HFF-Myc (cell line): ENCODE results near the gene GP1BB.

Experiments
- DNase-seq: peaks from one replicate; pipeline ENCODE4 v3.0.0-alpha.2; 2011; ENCODE audit warnings: low read depth; ENCODE audit errors: extremely low read depth
- H3K4me3 ChIP-seq: replicated peaks from 2 replicates; pipeline ENCODE4 v1.5.1; 2011; ENCODE audit warnings: low read depth, mild to moderate bottlenecking, control low read depth, low read length
- CTCF ChIP-seq: IDR thresholded peaks from 2 replicates; pipeline ENCODE4 v1.5.1; 2012; ENCODE audit warnings: mild to moderate bottlenecking, low read depth, low read length, control low read depth; ENCODE audit errors: missing control alignments

GP1BB gene

DNA sequence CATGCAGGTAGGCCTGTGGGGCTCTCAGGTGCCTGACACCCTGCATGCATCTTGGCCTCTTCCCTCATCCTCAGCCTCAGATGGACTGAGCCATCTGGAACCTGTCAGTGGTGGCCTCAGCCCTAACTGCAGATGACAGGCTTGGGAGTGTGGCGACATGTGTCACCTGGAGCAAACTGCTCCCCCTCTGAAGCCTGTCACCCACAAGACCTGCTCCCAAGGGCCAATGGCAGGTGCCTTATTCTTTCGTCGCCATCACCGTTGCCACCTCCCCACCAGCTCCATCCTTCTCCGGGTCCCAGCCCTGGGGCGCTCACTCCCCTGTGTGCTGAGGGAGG lies 12.6 kb upstream of the GP1BB start:
- no peak for DNase-seq
- H3K4me3 ChIP-seq = no peak overlapping the region
- no peak for TF ChIP-seq CTCF

DNA sequence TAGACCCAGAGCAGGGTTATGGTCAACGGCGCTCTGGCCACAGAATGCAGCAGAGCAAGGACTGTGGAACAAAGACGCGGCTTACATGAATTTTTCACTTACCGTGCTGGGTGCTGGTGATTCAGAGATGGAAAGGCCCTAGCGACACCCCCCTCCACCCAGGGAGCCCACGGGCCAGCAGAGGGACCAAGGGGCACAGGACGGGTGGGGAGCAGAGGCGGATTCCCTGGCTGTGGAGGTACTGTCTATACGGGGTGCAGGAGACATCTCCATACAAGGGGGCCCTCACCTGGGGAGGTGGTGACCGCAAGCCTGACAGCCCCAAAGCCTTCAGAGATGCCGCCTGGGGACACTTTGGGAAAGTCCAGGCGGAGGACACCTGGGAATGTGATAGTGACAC lies 10.1 kb upstream of the GP1BB start:
- no peak overlapping the region for H3K4me3 ChIP-seq
- no peak for DNase-seq
- TF ChIP-seq CTCF = no peak

DNA sequence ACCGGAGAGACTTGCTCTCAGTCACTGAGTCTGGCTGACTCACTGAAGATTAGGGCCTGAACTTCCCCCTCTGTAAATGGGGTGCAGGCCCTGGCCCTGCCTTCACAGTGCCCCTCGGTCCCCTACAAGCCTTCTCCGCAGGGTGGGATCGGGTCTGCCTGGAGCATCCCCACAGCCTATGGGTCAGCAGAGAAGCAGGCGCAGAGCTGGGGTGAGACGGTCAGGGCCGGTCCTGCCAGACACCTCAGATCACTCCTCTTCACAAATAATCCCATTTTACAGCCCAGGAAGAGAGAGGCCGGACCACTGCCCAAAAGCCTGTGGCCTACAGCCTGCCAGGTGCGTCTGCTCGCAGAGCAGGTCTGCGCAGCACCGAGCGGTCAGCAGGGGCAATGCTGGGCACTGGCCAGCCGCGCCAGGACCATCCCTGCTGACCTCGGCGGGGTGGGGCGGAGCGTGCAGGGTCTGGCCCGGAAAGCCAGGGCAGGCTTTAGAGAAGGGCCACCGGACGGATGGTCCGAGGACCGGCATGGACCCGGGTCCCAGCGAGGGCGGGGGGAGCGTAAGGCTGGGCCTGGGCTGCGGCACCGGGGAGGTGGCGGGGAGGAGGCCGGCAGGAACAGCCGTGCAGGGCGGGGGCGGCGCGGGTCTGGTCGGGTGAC lies 9.6 kb upstream of the GP1BB start:
- no peak for DNase-seq
- no peak for TF ChIP-seq CTCF
- 0 out of 2 replicates have a peak overlapping the region, but pooled peaks have one; percentile 9 for H3K4me3 ChIP-seq

DNA sequence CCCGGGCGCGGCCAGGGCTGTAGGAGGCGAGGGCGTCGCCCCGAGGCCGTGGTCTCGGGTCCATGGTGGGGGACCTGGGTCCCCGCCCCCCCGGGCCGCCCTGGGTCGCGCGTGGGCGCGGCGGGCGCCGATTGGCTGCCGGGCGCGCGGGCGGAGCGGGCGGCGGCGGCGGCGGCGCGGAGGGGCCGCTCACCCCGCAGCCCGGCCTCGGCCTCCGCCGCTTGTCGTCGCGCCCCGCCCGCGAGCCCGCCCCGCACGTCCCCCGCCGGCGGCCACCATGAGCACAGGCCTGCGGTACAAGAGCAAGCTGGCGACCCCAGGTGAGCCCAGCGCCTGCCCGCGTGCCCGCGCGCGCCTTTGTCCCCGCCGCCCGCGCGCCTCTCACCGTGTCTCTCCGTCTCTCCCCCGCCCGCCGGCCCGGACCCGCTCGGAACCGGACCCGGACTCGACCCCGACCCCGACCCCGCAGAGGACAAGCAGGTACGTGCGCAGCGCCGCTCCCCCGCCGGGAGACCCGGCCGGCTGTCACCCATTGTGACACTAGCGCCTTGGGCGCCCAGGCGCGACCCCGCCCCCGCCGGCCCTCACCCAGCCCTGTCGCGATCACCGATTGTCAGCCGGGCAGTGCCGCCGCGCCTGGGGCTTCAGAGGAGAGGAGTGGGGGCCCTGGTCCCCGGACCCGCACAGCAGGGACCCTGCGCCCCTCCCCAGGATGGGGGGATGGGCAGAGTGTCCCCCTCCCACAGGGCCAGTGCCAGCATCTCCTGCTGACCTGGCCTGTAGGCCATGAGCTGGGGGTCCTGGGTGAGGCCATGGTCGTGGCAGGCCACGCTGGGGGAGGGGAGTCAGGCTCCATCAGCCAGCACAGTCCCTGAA lies 8.8 kb upstream of the GP1BB start, which contains the start of gene SEPTIN5:
SEPTIN5 (plus strand) TSS at position 192 of the 876 bp plus-strand sequence; CDS start at position 278, 86 bp downstream.
- no peak for TF ChIP-seq CTCF
- peak within 1 kb of the TSS; percentile 45 for H3K4me3 ChIP-seq
- DNase-seq = no peak

DNA sequence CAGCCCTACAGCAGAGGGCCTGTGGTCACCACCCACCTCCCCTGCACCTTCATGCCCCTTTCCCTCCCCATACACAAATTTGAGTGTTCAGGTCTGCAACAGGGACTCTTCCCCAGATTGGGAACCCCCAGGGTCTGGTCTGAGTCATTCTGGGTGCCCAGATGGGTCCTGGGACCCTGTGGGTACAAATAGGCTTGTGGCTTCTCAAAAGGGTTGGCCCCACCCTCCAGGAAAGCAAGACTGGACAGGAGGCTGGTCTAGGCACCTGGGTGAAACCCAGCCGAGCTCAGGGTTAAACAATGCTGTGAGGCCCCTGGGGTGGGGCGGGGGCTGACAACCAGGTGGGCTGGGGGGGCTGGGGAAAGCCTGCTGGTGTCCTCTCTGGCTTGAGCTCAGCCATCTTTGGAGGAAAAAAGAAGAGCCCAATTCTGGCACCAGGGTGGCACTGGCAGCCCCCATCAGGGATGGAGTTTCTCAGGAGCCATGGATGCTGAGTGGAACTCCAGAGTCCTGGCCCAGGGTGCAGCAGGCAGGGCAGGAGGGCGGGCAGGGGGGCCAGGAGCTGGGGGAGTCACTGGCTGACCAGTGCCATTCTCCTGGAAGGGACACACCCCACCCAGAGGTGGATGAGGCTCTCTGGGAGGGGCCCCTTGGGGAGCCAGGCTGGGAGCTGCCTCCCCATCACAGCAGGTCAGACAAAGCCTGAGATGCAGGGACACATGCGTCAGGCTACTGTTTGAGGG lies 8.0 kb upstream of the GP1BB start:
- H3K4me3 ChIP-seq = peak overlapping the region; percentile 45
- DNase-seq = no peak
- TF ChIP-seq CTCF = no peak

- no peak for DNase-seq
Measured at GRCh38 chr22:19716041-19716828, 7.1 kb upstream of the GP1BB start.

More at GRCh38 chr22:19716041-19716828, 7.1 kb upstream of the GP1BB start:
- TF ChIP-seq CTCF = no peak
- H3K4me3 ChIP-seq = no peak overlapping the region
